Left ventricle myocardium superior (tissue), 1 donor: ENCODE measurements around the gene DNAJA2. TPM values are rescaled to one million over a fixed set of nuclear protein-coding genes. Genes with fewer than 3 reads are reported as not detected.
"Not testable (repeated sequence)": the region's sequence is repeated elsewhere in the genome, so short reads cannot be mapped to it uniquely, and the experiment has no call there.

Experiments
- ATAC-seq: fragments of 200-7000 bp; cut with Tn5 transposase; one replicate; pipeline ENCODE4 v1.9.1; 2020; ENCODE audit warnings: mild to moderate bottlenecking, moderate library complexity
- DNase-seq: peaks from one replicate; pipeline ENCODE4 v3.0.0-alpha.2; 2020
- intact Hi-C: fragments of 100-400 bp; cut with micrococcal nuclease; formaldehyde crosslinking; loops from one replicate; pipeline ENCODE4 v1.11.0; 2022
- long read RNA-seq: library from polyadenylated mRNA; unstranded; transcript quantifications from one replicate; pipeline ENCODE4 v2.0.0, GENCODE V29; 2021
- total RNA-seq: library from RNA; stranded (reverse); fragmentation: NEBNext Ultra II Directional; extraction: Animal tissue kit (Norgen Biotek cat#: 25700); gene quantifications from one replicate; pipeline ENCODE4 v1.2.1, GENCODE V29; 2021
- donor health status: DM: no; HTN: yes; CAD: no; lungs with severe emphysema.

DNAJA2 gene
- total RNA-seq, result 97.2 TPM
- long read RNA-seq, transcript DNAJA2-201 (9 exons, 3,122 nt), result major isoform, 369 of 382 reads
- long read RNA-seq, partial matches to known transcripts, result 7 of 382 reads
- long read RNA-seq, other reads (novel, unspliced or antisense), result 6 of 382 reads

- ATAC-seq (peak; percentile 98), DNase-seq (peak; percentile 96)
- intact Hi-C loops, result loop anchor here (5.0 kb wide), 1 partner anchor 64 kb away; no protein-coding TSS in a partner anchor
Measured at GRCh38 chr16:46973207-46973995, at the start of gene DNAJA2. DNAJA2 (minus strand) TSS chr16:46973674; CDS start chr16:46973572, 102 bp downstream.

GRCh38 chr16:47019568-47019967, 46.1 kb upstream of the DNAJA2 start:
- intact Hi-C loops, result no loop called here
- DNase-seq (no peak), ATAC-seq (no peak)

- DNase-seq (no peak), ATAC-seq (peak; percentile 76)
- intact Hi-C loops, result no loop called here
Measured at GRCh38 chr16:47018223-47018891, 44.9 kb upstream of the DNAJA2 start.

DNA sequence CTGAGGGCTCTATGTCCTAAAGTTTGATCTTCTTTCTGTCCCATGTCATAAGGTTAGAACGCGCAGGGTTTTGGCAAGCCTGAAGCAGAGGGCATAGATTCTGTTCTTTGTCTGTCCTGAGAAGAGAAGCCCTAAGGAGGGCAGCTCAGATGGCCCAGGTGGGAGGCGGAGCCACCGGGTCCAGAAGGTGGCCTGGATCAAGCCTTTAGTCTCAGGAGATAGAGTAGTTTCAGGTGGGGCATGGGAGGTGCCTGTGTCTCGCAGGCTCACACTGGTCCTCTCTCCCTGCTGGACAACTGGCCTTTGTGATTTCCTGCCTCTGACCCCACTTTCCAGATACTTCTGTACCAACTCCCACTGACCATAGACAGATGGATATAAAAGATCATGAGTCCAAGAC, 44.2 kb upstream of the DNAJA2 start:
- DNase-seq (no peak), ATAC-seq (no peak)
- intact Hi-C loops, result no loop called here

- DNase-seq (no peak), ATAC-seq (peak; percentile 38)
- intact Hi-C loops, result no loop called here
Measured at GRCh38 chr16:47016700-47017133, 43.2 kb upstream of the DNAJA2 start.

GRCh38 chr16:47013910-47014309, 40.4 kb upstream of the DNAJA2 start:
- intact Hi-C loops, result no loop called here
- ATAC-seq (no peak), DNase-seq (no peak)

GRCh38 chr16:47013172-47013571, 39.7 kb upstream of the DNAJA2 start:
- no peak for DNase-seq
- no peak for ATAC-seq
- intact Hi-C loops, result no loop called here

- intact Hi-C loops, DNase-seq, ATAC-seq: not testable (repeated sequence)
Measured at GRCh38 chr16:47010812-47011211, 37.3 kb upstream of the DNAJA2 start.

GRCh38 chr16:47008612-47009011, 35.1 kb upstream of the DNAJA2 start:
- intact Hi-C loops, result no loop called here
- ATAC-seq, result no peak
- no peak for DNase-seq

- ATAC-seq (no peak), DNase-seq (no peak)
- intact Hi-C loops, result no loop called here
Measured at GRCh38 chr16:47008174-47008573, 34.7 kb upstream of the DNAJA2 start.

DNA sequence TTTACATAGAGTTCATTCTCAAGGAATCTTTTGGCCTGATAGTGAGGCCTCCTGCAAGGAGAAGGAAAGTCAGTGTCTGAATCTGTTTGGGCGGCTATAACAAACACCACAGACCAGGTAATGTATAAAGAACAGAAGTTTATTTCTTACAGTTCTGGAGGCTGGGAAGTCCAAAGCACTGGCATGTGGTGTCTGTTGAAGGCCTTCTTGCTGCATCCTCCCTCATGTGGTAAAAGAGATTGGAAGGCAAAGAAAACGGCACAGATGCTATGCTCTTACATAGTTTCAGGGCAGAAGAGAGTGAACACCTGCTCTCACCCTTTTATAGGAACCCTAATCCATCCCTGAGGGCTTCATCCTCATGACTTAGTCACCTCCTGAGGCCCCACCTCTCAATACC, 31.2 kb upstream of the DNAJA2 start:
- DNase-seq, result no peak
- no peak for ATAC-seq
- intact Hi-C loops, result no loop called here

GRCh38 chr16:47000066-47000465, 26.6 kb upstream of the DNAJA2 start:
- ATAC-seq, intact Hi-C loops, DNase-seq: not testable (repeated sequence)

DNA sequence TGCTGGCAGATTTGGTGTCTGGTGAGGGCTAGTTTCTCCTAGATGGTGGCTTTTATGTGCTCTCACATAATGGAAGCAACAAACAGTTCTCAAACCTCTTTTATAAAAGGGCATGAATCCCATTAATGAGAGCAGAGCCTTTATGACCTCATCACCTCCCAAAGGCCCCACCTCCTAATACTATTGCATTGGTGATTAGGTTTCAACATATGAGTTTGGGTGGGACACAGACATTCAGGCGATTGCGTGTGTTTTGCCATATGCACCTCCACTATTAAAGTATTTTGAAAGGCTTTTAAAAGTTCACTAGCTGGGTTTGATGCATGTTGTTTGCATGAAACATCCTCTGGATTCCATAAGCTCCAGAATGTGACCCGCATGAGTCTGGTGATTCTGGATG, 24.4 kb upstream of the DNAJA2 start:
- DNase-seq, result no peak
- intact Hi-C loops, result no loop called here
- no peak for ATAC-seq

DNA sequence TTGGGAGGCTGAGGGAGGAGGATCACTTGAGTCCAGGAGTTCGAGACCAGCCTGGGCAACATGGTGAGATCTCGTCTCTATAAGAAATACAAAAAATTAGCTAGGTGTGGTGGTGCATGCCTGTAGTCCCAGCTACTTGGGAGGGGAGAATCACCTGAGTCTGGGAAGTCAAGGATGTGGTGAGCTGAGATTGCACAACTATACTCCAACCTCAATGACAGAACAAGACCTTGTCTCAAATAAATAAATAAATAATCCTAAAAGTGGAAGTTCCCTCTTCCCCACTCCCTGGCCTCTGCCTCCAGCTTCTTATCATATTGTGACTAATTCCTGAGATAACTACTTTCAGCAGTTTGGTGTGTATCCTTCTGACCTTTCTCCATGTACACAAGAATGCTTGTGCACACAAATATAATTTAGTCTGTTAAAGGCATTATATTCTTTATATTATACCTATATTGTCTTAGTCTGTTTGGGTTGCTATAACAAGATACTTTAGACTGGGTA, 23.5 kb upstream of the DNAJA2 start:
- intact Hi-C loops, result no loop called here
- DNase-seq (no peak), ATAC-seq (no peak)

GRCh38 chr16:46996391-46996790, 22.9 kb upstream of the DNAJA2 start:
- no peak for DNase-seq
- ATAC-seq, result no peak
- intact Hi-C loops, result no loop called here

GRCh38 chr16:46991729-46992704, 18.5 kb upstream of the DNAJA2 start:
- ATAC-seq (no peak), DNase-seq (no peak)
- intact Hi-C loops, result no loop called here

DNA sequence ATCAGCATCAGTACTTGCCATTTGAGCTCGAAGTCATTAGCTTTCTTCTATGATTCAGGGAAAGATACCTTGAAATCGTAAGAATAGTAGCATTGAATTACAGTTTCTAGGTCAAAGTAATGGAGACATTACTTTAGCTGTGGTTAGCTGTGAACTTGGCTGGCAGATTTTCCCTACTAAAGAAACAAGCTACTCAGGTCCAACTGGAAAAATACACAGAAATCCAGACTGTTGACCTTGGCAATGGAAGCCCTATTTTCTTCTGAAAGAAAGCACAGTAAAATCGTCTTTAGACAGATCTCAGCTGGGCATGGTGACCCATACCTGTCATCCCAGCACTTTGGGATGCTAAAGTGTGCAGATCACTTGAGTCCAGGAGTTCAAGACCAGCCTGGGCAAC, 13.4 kb upstream of the DNAJA2 start:
- ATAC-seq (no peak), DNase-seq (no peak)
- intact Hi-C loops, result no loop called here

GRCh38 chr16:46986438-46986837, 13.0 kb upstream of the DNAJA2 start:
- no peak for ATAC-seq
- intact Hi-C loops, result no loop called here
- no peak for DNase-seq

GRCh38 chr16:46982335-46982734, 8.9 kb upstream of the DNAJA2 start:
- no peak for DNase-seq
- intact Hi-C loops, result no loop called here
- no peak for ATAC-seq
